HG03457 (cell line): ENCODE data around the gene EBF3.

Experiments
- ATAC-seq: cut with Tn5 transposase; IDR thresholded peaks from one replicate; pipeline ENCODE4 v1.9.1; 2021; ENCODE audit warnings: moderate number of reproducible peaks; ENCODE audit not compliant: unreplicated experiment

Gene EBF3

GRCh38 chr10:129811208-129811607 lies 152.9 kb downstream of the EBF3 start:
- ATAC-seq: no peak

- no peak for ATAC-seq
These were observed 154.2 kb downstream of the EBF3 start for GRCh38 chr10:129809841-129810240.

GRCh38 chr10:129809431-129809830 lies 154.6 kb downstream of the EBF3 start:
- no peak for ATAC-seq

GRCh38 chr10:129808092-129808983 lies 155.7 kb downstream of the EBF3 start:
- ATAC-seq: no peak

DNA sequence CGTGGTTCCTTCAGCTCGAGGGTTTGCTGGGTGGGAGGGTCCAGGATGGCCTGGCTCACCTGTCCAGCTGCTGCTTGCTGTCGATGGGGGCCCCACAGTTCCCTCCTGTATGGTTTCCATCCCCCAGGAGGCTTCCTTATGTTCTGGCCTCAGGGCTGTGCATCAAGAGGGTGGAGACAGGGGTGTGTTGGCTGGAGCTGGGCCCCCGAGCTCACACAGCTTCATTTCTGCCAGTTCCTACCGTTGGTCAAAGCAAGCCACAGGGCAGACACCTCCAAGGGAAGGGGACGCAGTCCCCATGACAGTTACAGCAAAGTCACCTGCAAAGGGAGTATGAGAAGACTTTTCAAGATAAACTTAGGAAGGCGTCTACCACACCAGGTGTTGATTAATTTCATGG lies 156.9 kb downstream of the EBF3 start:
- ATAC-seq: no peak

GRCh38 chr10:129800796-129801340 lies 163.2 kb downstream of the EBF3 start:
- ATAC-seq: no peak

GRCh38 chr10:129799942-129800341 lies 164.1 kb downstream of the EBF3 start:
- ATAC-seq: no peak

DNA sequence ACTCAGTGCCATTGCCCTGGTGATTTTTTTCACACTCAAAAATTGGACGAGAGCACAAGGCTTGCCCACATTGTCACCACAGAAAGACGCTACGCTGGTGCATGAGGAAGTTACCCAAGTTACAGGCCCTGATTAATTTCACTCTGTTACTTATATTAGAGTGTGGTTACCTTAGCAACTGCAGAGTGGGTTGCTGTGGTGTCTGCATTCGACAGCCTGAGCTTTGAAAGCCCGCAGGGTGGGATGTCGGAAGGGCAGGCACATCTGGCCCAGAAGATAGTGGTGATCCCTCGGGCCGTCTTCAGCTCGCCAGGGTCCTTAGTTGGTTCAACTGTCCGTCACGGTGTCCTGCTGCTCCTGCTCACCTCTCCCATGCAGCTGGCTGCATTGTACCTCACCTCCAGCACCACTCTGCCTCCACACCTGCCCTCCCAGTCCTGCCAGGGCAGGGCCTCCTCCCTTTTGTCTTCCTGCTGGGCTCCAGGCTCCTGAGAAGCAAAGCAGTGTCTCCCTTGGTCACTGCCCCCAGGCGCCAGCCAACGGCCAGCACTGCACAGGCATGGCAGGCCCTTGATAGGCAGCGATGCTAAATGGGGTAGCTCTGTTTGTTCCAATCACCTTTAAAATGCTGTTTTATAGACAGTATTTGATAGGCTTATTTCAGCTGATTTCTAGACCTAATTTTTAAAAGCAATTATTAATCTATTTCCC lies 167.2 kb downstream of the EBF3 start:
- no peak for ATAC-seq

DNA sequence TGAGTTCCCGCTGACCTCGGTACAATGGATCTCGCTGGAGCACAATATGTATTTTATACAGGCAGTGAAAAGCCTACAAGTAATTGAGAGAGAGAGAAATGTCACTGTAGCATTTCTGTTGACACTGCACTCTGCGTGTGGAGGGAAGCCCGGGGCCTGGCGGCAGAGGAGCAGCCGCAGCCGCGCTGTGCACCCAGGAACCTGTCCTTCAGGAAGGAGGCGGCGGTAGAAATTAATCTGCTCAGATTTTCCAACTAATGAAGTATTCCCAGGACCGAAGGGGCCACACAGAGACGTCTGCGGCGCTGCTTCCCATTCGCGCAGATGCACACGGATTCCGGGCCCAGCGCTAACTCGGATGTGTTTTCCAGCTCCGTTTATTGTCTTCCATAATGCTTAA lies 170.1 kb downstream of the EBF3 start:
- ATAC-seq: no peak

DNA sequence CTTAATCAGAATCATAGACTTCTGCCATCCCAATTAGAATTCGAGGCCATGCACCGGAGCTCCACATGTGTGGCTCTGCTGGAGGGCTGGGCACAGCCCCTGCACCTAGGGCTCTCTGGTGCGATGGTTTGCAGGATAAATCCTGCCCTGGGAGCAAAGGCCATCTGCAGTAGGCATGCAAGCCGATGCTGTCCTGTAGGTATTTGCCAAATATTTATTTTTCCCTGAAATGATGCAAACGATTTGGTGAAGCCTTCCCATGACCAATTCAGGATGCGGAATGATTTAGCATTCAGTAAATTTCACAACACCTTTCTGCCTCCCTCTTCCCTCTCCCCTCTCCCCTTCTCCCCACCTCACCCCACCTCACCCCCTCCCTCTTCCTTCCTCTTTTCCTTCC lies 170.6 kb downstream of the EBF3 start:
- ATAC-seq: no peak

DNA sequence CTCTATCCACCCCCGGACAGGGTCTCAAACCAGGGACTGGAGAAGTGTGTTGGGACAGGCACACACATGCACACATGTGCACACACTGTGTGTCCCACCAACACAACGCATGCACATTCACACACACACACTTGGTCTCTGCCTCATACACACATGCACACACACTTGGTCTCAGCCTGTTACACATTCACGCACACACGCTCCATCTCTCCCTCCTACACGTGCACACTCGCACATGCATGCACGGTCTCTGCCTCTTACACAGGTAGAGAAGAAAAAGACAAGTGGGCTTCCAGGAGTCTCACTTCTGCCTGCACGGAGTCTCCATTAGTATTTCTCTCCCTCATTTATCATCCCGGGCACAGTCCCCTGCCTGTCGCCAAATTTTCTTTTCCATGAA lies 171.2 kb downstream of the EBF3 start:
- ATAC-seq: no peak

GRCh38 chr10:129792141-129792540 lies 171.9 kb downstream of the EBF3 start:
- ATAC-seq: no peak

DNA sequence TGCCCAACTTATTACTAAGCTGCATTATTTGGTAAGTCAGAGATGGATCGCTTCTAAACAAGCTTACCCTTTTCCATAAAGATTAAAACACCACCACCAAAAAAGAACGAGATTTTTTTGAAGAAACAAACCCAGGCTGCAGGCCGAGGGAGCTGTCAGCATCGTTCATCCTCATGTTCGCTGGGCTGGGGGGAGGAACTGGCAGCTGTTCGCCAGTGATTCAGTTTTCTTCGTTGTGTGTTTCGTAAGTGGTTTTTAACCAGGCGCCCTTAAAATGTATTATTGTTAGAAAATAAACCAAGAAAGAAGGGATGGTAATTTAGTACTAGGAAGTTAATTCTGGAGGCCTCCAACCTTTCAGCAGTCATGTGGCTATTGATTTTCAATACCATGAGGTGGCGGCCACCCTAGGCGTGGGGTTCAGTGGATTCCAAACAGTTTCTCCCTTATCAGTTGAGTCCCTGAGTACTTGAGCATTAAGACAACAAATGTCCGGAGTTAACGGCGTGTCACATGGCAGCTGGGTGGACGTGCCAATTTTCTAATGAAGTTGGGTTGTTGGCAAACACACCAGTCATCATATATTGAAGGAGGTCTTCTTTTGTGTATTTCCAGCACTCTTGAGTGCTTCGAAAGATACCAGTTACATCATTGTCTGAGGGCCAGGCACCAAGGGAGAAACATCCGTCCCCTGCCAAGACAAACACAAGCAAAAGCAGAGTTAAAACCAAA lies 173.2 kb downstream of the EBF3 start:
- no peak for ATAC-seq

DNA sequence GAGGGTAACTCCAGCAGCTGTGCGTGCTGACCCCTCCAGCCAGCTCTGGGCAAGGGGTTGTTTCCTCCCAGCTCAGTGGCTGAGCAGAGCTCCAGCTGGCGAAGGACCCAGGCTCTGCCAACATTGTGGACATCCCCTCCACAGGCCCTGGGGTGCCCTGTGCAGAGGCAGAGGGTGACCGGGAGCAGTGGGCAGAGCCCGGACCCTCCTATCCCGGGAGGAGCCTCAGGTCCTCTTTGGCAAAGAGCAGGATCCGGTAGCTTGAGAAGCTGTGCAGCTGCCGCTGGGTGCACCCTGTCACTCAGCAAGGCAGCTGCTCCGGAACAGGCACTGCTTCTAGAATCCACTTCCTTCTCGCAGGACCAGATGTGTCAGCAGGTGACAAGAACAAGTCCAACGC lies 175.9 kb downstream of the EBF3 start:
- ATAC-seq: no peak

GRCh38 chr10:129787557-129787956 lies 176.5 kb downstream of the EBF3 start:
- no peak for ATAC-seq

GRCh38 chr10:129786216-129786615 lies 177.9 kb downstream of the EBF3 start:
- no peak for ATAC-seq

- ATAC-seq: no peak
These were observed 178.5 kb downstream of the EBF3 start for GRCh38 chr10:129785536-129785981.
